Astrocyte (in vitro differentiated cells and primary cell): ENCODE measurements around the gene FMC1.

Experiments
- CTCF ChIP-seq: IDR thresholded peaks from 2 replicates; pipeline ENCODE4 v1.5.1; 2011; ENCODE audit warnings: low read depth, mild to moderate bottlenecking, inconsistent platforms, low read length, moderate library complexity; ENCODE audit not compliant: insufficient read depth
- EZH2 ChIP-seq: IDR thresholded peaks from 2 replicates; pipeline ENCODE4 v1.6.1; 2012; ENCODE audit warnings: mild to moderate bottlenecking, low read length, inconsistent platforms; ENCODE audit not compliant: insufficient read depth

- no peak for TF ChIP-seq CTCF
- TF ChIP-seq EZH2, result no peak
Measured at GRCh38 chr7:139360210-139360947, 19.2 kb downstream of the FMC1 start.
